Measurements from ENCODE around the gene ZHX3.

The ZHX3 gene

GRCh38 chr20:41185013-41185757 is 132.3 kb downstream of the ZHX3 start:
- DNase-seq (ENCODE audit: low read depth in 3 of 3) = no peak

- DNase-seq (ENCODE audit: low read depth in 3 of 3) = no peak
Measured at GRCh38 chr20:41183831-41184230, 133.7 kb downstream of the ZHX3 start.

GRCh38 chr20:41183391-41183790 is 134.1 kb downstream of the ZHX3 start:
- DNase-seq (ENCODE audit: low read depth in 3 of 3) = no peak

- DNase-seq (ENCODE audit: low read depth in 3 of 3) = no peak
Measured at GRCh38 chr20:41182296-41183212, 135.0 kb downstream of the ZHX3 start.

- DNase-seq (ENCODE audit: low read depth in 3 of 3) = no peak
Measured at GRCh38 chr20:41181567-41181966, 136.0 kb downstream of the ZHX3 start.

- no peak for DNase-seq (ENCODE audit: low read depth in 3 of 3)
Measured at GRCh38 chr20:41180599-41181333, 136.8 kb downstream of the ZHX3 start.

- DNase-seq (ENCODE audit: low read depth in 3 of 3) = no peak
Measured at GRCh38 chr20:41179961-41180360, 137.6 kb downstream of the ZHX3 start.

- DNase-seq (ENCODE audit: low read depth in 3 of 3) = no peak
Measured at GRCh38 chr20:41178904-41179432, 138.6 kb downstream of the ZHX3 start.

GRCh38 chr20:41178495-41178894 is 139.0 kb downstream of the ZHX3 start:
- DNase-seq (ENCODE audit: low read depth in 3 of 3) = no peak

GRCh38 chr20:41177636-41178035 is 139.9 kb downstream of the ZHX3 start:
- DNase-seq (ENCODE audit: low read depth in 3 of 3) = no peak

- DNase-seq (ENCODE audit: low read depth in 3 of 3) = no peak
Measured at GRCh38 chr20:41176711-41177552, 140.6 kb downstream of the ZHX3 start.

GRCh38 chr20:41175727-41176330 is 141.7 kb downstream of the ZHX3 start:
- no peak for DNase-seq (ENCODE audit: low read depth in 3 of 3)

GRCh38 chr20:41175201-41175651 is 142.3 kb downstream of the ZHX3 start:
- DNase-seq (ENCODE audit: low read depth in 3 of 3) = no peak

- DNase-seq (ENCODE audit: low read depth in 3 of 3) = no peak
Measured at GRCh38 chr20:41174782-41175181, 142.7 kb downstream of the ZHX3 start.

- no peak for DNase-seq (ENCODE audit: low read depth in 3 of 3)
Measured at GRCh38 chr20:41174373-41174772, 143.2 kb downstream of the ZHX3 start.

- DNase-seq (ENCODE audit: low read depth in 3 of 3) = no peak
Measured at GRCh38 chr20:41173791-41174341, 143.7 kb downstream of the ZHX3 start.

- peak; percentile 31 to 54 (median 37) for DNase-seq (ENCODE audit: low read depth in 3 of 3)
Measured at GRCh38 chr20:41173161-41173721, 144.3 kb downstream of the ZHX3 start.

- DNase-seq (ENCODE audit: low read depth in 3 of 3) = no peak
Measured at GRCh38 chr20:41172296-41173140, 145.0 kb downstream of the ZHX3 start.

GRCh38 chr20:41171736-41172295 is 145.7 kb downstream of the ZHX3 start:
- DNase-seq (ENCODE audit: low read depth in 3 of 3) = no peak

Measured in stimulated activated CD4-positive, alpha-beta T cell treated with anti-CD3 and anti-CD28 coated beads, TNF-alpha, amount 100 ng/mL, for 48 hours (primary cell).